CD4-positive, alpha-beta T cell (primary cell): ENCODE measurements around the gene DCLRE1B. TPM values are rescaled to one million over a fixed set of nuclear protein-coding genes. Genes with fewer than 3 reads are reported as not detected.

Experiments
- ATAC-seq: fragments of 200-7000 bp; cut with Tn5 transposase; one replicate; pipeline ENCODE4 v1.10.0; 2022; ENCODE audit warnings: mild to moderate bottlenecking; ENCODE audit not compliant: poor library complexity
- CTCF ChIA-PET: fragments of 350-600 bp; sonication (Branson Sonifier 250); formaldehyde crosslinking; loops from one replicate; lab custom pipeline; 2021; ENCODE audit warnings: antibody characterized with exemption, inconsistent platforms; lab: Charles Lee
- POLR2A ChIA-PET: fragments of 350-600 bp; sonication (Branson Sonifier 250); formaldehyde crosslinking; loops from one replicate; lab custom pipeline; 2021; ENCODE audit warnings: antibody characterized with exemption, inconsistent platforms; lab: Charles Lee
- DNase-seq, 14 experiments: peaks; one replicate each; pipeline ENCODE4 v3.0.0-alpha.2; 2013 to 2020; ENCODE audit warnings: mixed read lengths in 2 of 14
- H3K27ac ChIP-seq, 2 donors: one replicate each; pipeline versions ENCODE4 v1.5.1 to v1.7.0; 2013; ENCODE audit warnings: low read length in 2 of 2, low read depth in 1 of 2, mild to moderate bottlenecking in 1 of 2
- H3K27me3 ChIP-seq, 2 experiments: 1 replicate in 1 of 2; 2 replicates in 1 of 2; pipeline versions ENCODE4 v1.6.1 to v1.7.0; 2013; ENCODE audit warnings: low read length in 2 of 2, control low read depth in 1 of 2, mild to moderate bottlenecking in 1 of 2, moderate library complexity in 1 of 2; ENCODE audit not compliant: insufficient read depth in 2 of 2, control insufficient read depth in 1 of 2
- H3K36me3 ChIP-seq: one replicate; pipeline ENCODE4 v1.6.1; 2013; ENCODE audit warnings: low read length, control low read depth; ENCODE audit not compliant: insufficient read depth
- H3K4me1 ChIP-seq: one replicate; pipeline ENCODE4 v1.6.1; 2013; ENCODE audit warnings: low read length, control low read depth; ENCODE audit not compliant: insufficient read depth
- H3K4me3 ChIP-seq: one replicate; pipeline ENCODE4 v1.5.1; 2013; ENCODE audit warnings: mild to moderate bottlenecking, low read length, moderate library complexity
- H3K9me3 ChIP-seq, 2 experiments: 1 replicate in 1 of 2; 2 replicates in 1 of 2; pipeline versions ENCODE4 v1.6.1 to v1.7.0; 2013; ENCODE audit warnings: low read length in 2 of 2, mild to moderate bottlenecking in 2 of 2, control low read depth in 1 of 2, moderate library complexity in 1 of 2; ENCODE audit not compliant: control insufficient read depth in 1 of 2, insufficient read depth in 1 of 2
- H3K27ac Mint-ChIP-seq: one replicate; pipeline ENCODE4 v1.8.0; 2020; ENCODE audit warnings: mixed read lengths
- H3K27me3 Mint-ChIP-seq: one replicate; pipeline ENCODE4 v1.8.0; 2021; ENCODE audit warnings: mixed read lengths
- H3K36me3 Mint-ChIP-seq: one replicate; pipeline ENCODE4 v1.8.0; 2021; ENCODE audit warnings: low read depth, mixed read lengths
- H3K4me1 Mint-ChIP-seq: one replicate; pipeline ENCODE4 v1.8.0; 2021; ENCODE audit warnings: low read depth, mixed read lengths
- H3K4me3 Mint-ChIP-seq: one replicate; pipeline ENCODE4 v1.8.0; 2020; ENCODE audit warnings: mild to moderate bottlenecking, mixed read lengths
- H3K9me3 Mint-ChIP-seq: one replicate; pipeline ENCODE4 v1.8.0; 2020; ENCODE audit warnings: mixed read lengths
- CTCF ChIP-seq: fragments of 200-600 bp; IDR thresholded peaks from one replicate; pipeline ENCODE4 v1.8.0; 2022; ENCODE audit warnings: antibody characterized with exemption, mild to moderate bottlenecking
- intact Hi-C, 2 experiments: fragments of 100-400 bp; cut with DNase I in 1 of 2; cut with micrococcal nuclease in 1 of 2; formaldehyde crosslinking; loops; one replicate each; pipeline versions ENCODE4 v1.15.1 to v1.9.0; 2023 to 2025; cut with DNase I, micrococcal nuclease
- total RNA-seq, 174 experiments: library from RNA in 2 of 174; stranded (reverse) in 2 of 174; gene quantifications; one replicate each; pipeline ENCODE4 v1.2.3 and lab custom pipeline; 2021 to 2026

Gene DCLRE1B
- total RNA-seq, 2 experiments from 2014 or later = 6.4 to 6.8 TPM

GRCh38 chr1:113887402-113888175, 17.5 kb upstream of the DCLRE1B start, which contains the start of gene BCL2L15:
BCL2L15 (minus strand) TSS chr1:113887581; CDS start chr1:113887375, 206 bp downstream.
- Mint-ChIP-seq H3K27me3 (no peaks in the 10 kb centered on the region), H3K4me3 (no peak within 1 kb of the TSS), H3K27ac (no peak within 1 kb of the TSS), H3K4me1 (peaks cover 16% of the 10 kb centered on the region), H3K36me3 (no peaks in the 10 kb centered on the region), H3K9me3 (no peaks in the 10 kb centered on the region)
- H3K4me1 ChIP-seq = peaks cover 10% of the 10 kb centered on the region
- no peak for TF ChIP-seq CTCF
- ChIA-PET CTCF (interaction anchor here (1.2 to 1.8 kb wide), 2 partner anchors 14 to 37 kb away, joined by 3 read pairs; no protein-coding TSS in a partner anchor), POLR2A (interaction anchor here (0.9 to 1.6 kb wide), 2 partner anchors 12 to 18 kb away, joined by 3 to 4 read pairs; no protein-coding TSS in a partner anchor)
- H3K9me3 ChIP-seq = no peaks in the 10 kb centered on the region
- H3K27ac ChIP-seq = no peak within 1 kb of the TSS
- DNase-seq = no peak
- H3K36me3 ChIP-seq = no peaks in the 10 kb centered on the region
- ATAC-seq = no peak
- no peaks in the 10 kb centered on the region for H3K27me3 ChIP-seq
- intact Hi-C loops = no loop called here
- no peak within 1 kb of the TSS for H3K4me3 ChIP-seq

- no peak for DNase-seq
- Mint-ChIP-seq H3K9me3 (no peaks in the 10 kb centered on the region), H3K27me3 (no peaks in the 10 kb centered on the region), H3K27ac (peak overlapping the region; percentile 9), H3K36me3 (peaks cover 23% of the 10 kb centered on the region), H3K4me1 (peaks cover 16% of the 10 kb centered on the region), H3K4me3 (no peak overlapping the region)
- TF ChIP-seq CTCF = no peak
- POLR2A ChIA-PET = interaction anchor here (1.0 to 1.3 kb wide), 2 partner anchors 12 to 31 kb away, joined by 3 read pairs; no protein-coding TSS in a partner anchor
- H3K27me3 ChIP-seq = no peaks in the 10 kb centered on the region
- H3K27ac ChIP-seq = no peak overlapping the region
- intact Hi-C loops = no loop called here
- CTCF ChIA-PET = interaction anchor here (0.5 to 0.7 kb wide), 5 partner anchors 17 to 158 kb away, joined by 3 to 4 read pairs (median 3); no protein-coding TSS in a partner anchor
- no peak overlapping the region for H3K4me3 ChIP-seq
- H3K9me3 ChIP-seq = no peaks in the 10 kb centered on the region
- H3K36me3 ChIP-seq = peaks cover 23% of the 10 kb centered on the region
- H3K4me1 ChIP-seq = peaks cover 10% of the 10 kb centered on the region
- no peak for ATAC-seq
Observed at GRCh38 chr1:113890816-113891215, 14.3 kb upstream of the DCLRE1B start.

DNA sequence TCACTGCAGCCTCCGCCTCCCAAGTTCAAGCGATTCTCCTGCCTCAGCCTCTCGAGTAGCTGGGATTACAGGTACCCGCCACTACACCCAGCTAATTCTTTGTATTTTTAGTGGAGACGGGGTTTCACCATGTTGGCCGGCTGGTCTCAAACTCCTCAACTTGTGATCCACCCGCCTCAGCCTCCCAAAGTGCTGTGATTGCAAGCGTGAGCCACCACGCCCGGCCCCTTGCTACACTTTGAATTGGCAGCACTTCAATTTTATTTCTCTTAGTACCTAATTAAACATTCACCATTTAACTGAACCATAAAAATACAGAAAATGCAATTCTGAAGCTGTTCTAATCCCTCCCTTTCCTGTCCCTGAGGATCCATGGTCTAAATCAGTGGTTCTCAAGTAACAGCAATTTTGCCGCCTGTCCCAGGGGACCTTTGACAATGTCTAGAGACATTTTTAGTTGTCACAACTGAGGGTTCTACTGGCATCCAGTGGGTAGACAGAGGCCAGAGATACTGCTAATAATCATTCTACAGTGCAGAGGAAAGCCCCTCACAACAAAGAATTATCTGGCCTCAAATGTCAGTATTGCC, 13.4 kb upstream of the DCLRE1B start:
- no peaks in the 10 kb centered on the region for H3K27me3 ChIP-seq
- ChIA-PET CTCF (interaction anchor here (0.5 to 1.9 kb wide), 6 partner anchors 10 to 157 kb away, joined by 3 to 4 read pairs (median 4); no protein-coding TSS in a partner anchor), POLR2A (interaction anchor here (1.0 to 1.8 kb wide), 2 partner anchors 13 to 32 kb away, joined by 3 to 9 read pairs; partner anchors contain the start of genes AP4B1 and DCLRE1B)
- no peak overlapping the region for H3K27ac ChIP-seq
- intact Hi-C loops = no loop called here
- peaks cover 7% of the 10 kb centered on the region for H3K4me1 ChIP-seq
- H3K36me3 ChIP-seq = peaks cover 31% of the 10 kb centered on the region
- no peak overlapping the region for H3K27ac Mint-ChIP-seq
- no peak for TF ChIP-seq CTCF
- no peaks in the 10 kb centered on the region for H3K9me3 Mint-ChIP-seq
- H3K27me3 Mint-ChIP-seq = no peaks in the 10 kb centered on the region
- ATAC-seq (no peak), DNase-seq (no peak)
- H3K9me3 ChIP-seq = no peaks in the 10 kb centered on the region
- H3K4me3 ChIP-seq = no peak overlapping the region
- H3K4me1 Mint-ChIP-seq = peaks cover 11% of the 10 kb centered on the region
- peaks cover 32% of the 10 kb centered on the region for H3K36me3 Mint-ChIP-seq
- H3K4me3 Mint-ChIP-seq = no peak overlapping the region
